SK-N-SH (cell line): ENCODE measurements around the gene SELENOM. TPM values are rescaled to one million over a fixed set of nuclear protein-coding genes. Genes with fewer than 3 reads are reported as not detected.
"Not testable (repeated sequence)": the region's sequence is repeated elsewhere in the genome, so short reads cannot be mapped to it uniquely, and the experiment has no call there.

Experiments used
- CTCF ChIA-PET: fragments of 300-600, 350-600 bp; formaldehyde crosslinking; extraction: SDS; loops from one replicate; lab custom pipeline; 2021; lab: Yijun Ruan, JAX
- POLR2A ChIA-PET: fragments of 350-600 bp; sonication (Branson Sonifier 250); formaldehyde crosslinking; extraction: SDS; loops from one replicate; lab custom pipeline; 2020; ENCODE audit warnings: antibody characterized with exemption, inconsistent platforms; lab: Yijun Ruan, JAX
- DNase-seq: peaks from one replicate; pipeline ENCODE4 v3.0.0; 2012
- H2AFZ ChIP-seq: fragments of 200-600 bp; sonication (generic); 2 replicates; pipeline ENCODE4 v1.8.1; 2016; ENCODE audit warnings: antibody characterized with exemption, mild to moderate bottlenecking, low read depth
- H3F3A ChIP-seq: fragments of 200-600 bp; sonication (generic); replicated peaks from 2 replicates; pipeline ENCODE3; 2016; ENCODE audit warnings: antibody characterized with exemption, mild to moderate bottlenecking; ENCODE audit not compliant: insufficient read depth
- H3K27ac ChIP-seq, 2 experiments: fragments of 200-500 bp in 1 of 2; fragments of 200-600 bp in 1 of 2; sonication (Bioruptor generic) in 1 of 2; sonication (generic), shearing (Covaris generic) in 1 of 2; 2 replicates each; pipeline versions ENCODE4 v1.5.1 to v1.6.1; 2014 to 2016; ENCODE audit warnings: low read depth in 2 of 2, inconsistent platforms in 1 of 2, low read length in 1 of 2, mild to moderate bottlenecking in 1 of 2, mixed read lengths in 1 of 2
- H3K27me3 ChIP-seq: fragments of 200-600 bp; sonication (generic), shearing (Covaris generic); 2 replicates; pipeline ENCODE4 v1.6.1; 2016; ENCODE audit warnings: mixed run types; ENCODE audit not compliant: insufficient read depth
- H3K36me3 ChIP-seq, 2 experiments: fragments of 200-500 bp in 1 of 2; fragments of 200-600 bp in 1 of 2; sonication (Bioruptor generic) in 1 of 2; sonication (generic) in 1 of 2; replicated peaks in 1 of 2; 2 replicates each; pipeline versions ENCODE3 to v1.5.1; 2014 to 2016; ENCODE audit warnings: low read length in 1 of 2, mild to moderate bottlenecking in 1 of 2; ENCODE audit not compliant: insufficient read depth in 2 of 2, control insufficient read depth in 1 of 2
- H3K4me1 ChIP-seq, 2 experiments: fragments of 200-500 bp in 1 of 2; fragments of 200-600 bp in 1 of 2; sonication (Bioruptor generic) in 1 of 2; sonication (generic), shearing (Covaris generic) in 1 of 2; 2 replicates each; pipeline versions ENCODE4 v1.5.1 to v1.6.1; 2014 to 2016; ENCODE audit warnings: low read depth in 1 of 2, low read length in 1 of 2, mixed run types in 1 of 2; ENCODE audit not compliant: insufficient read depth in 2 of 2, control insufficient read depth in 1 of 2
- H3K4me2 ChIP-seq: fragments of 200-600 bp; sonication (generic), shearing (Covaris generic); 2 replicates; pipeline ENCODE4 v1.6.1; 2017; ENCODE audit warnings: mixed run types
- H3K4me3 ChIP-seq, 2 experiments: fragments of 200-500 bp in 1 of 2; fragments of 200-600 bp in 1 of 2; sonication (Bioruptor generic) in 1 of 2; sonication (generic), shearing (Covaris generic) in 1 of 2; 2 replicates each; pipeline versions ENCODE4 v1.5.1 to v1.8.1; 2014 to 2016; ENCODE audit warnings: low read depth in 2 of 2, inconsistent platforms in 1 of 2, low read length in 1 of 2, mild to moderate bottlenecking in 1 of 2, mixed read lengths in 1 of 2, moderate library complexity in 1 of 2
- H3K79me2 ChIP-seq: fragments of 200-600 bp; sonication (generic); 2 replicates; pipeline ENCODE4 v1.8.1; 2017; ENCODE audit warnings: mild to moderate bottlenecking; ENCODE audit not compliant: insufficient read depth
- H3K9ac ChIP-seq: fragments of 200-600 bp; sonication (generic); 2 replicates; pipeline ENCODE4 v1.6.1; 2017; ENCODE audit warnings: mixed run types
- H3K9me2 ChIP-seq: fragments of 200-600 bp; sonication (generic); 2 replicates; pipeline ENCODE4 v1.6.1; 2017; ENCODE audit warnings: mixed run types
- H3K9me3 ChIP-seq: fragments of 200-600 bp; sonication (generic); 2 replicates; pipeline ENCODE4 v1.6.1; 2017; ENCODE audit warnings: mixed run types, mild to moderate bottlenecking, moderate library complexity
- H4K20me1 ChIP-seq: fragments of 200-600 bp; sonication (generic); 2 replicates; pipeline ENCODE4 v1.6.1; 2017; ENCODE audit warnings: mild to moderate bottlenecking, mixed run types; ENCODE audit not compliant: insufficient read depth
- ELF1 ChIP-seq: IDR thresholded peaks from 2 replicates; pipeline ENCODE4 v1.4.0; 2012
- EP300 ChIP-seq, 2 experiments: IDR thresholded peaks; 2 replicates each; pipeline versions ENCODE4 v1.4.0 to v1.6.1; 2012; ENCODE audit warnings: borderline replicate concordance in 1 of 2, low read depth in 1 of 2, low read length in 1 of 2
- EZH2phosphoT487 ChIP-seq: fragments of 200-600 bp; sonication (generic); IDR thresholded peaks from 2 replicates; pipeline ENCODE4 v1.6.1; 2017; ENCODE audit warnings: low read depth, mixed run types, mild to moderate bottlenecking, antibody characterized with exemption, moderate library complexity, borderline replicate concordance
- FOXJ3 ChIP-seq: sonication (generic); formaldehyde crosslinking; IDR thresholded peaks from 2 replicates; pipeline ENCODE4 v1.5.1; 2020; ENCODE audit warnings: mild to moderate bottlenecking, missing genetic modification reagents
- FOXM1 ChIP-seq: IDR thresholded peaks from 2 replicates; pipeline ENCODE4 v1.4.0; 2012; ENCODE audit warnings: low read depth, mild to moderate bottlenecking
- JUND ChIP-seq: IDR thresholded peaks from 2 replicates; pipeline ENCODE4 v1.4.0; 2012
- MAX ChIP-seq: IDR thresholded peaks from 2 replicates; pipeline ENCODE4 v1.4.0; 2012; ENCODE audit warnings: low read depth
- RCOR1 ChIP-seq: fragments of 150-350 bp; IDR thresholded peaks from 2 replicates; pipeline ENCODE4 v1.6.1; 2017; ENCODE audit warnings: antibody characterized with exemption, low read length
- REST ChIP-seq: IDR thresholded peaks from 2 replicates; pipeline ENCODE4 v1.6.1; 2012; ENCODE audit warnings: mild to moderate bottlenecking, low read depth, low read length, moderate library complexity
- SIN3A ChIP-seq: IDR thresholded peaks from 2 replicates; pipeline ENCODE4 v1.6.1; 2012; ENCODE audit warnings: low read depth, mild to moderate bottlenecking, low read length, moderate library complexity, borderline replicate concordance
- WGBS: methylation state at CpG from one replicate; pipeline ENCODE4 v1.1.6; 2017; ENCODE audit warnings: low lambda C conversion rate; 5-methylcytosine and 5-hydroxymethylcytosine counted together
- polyA plus RNA-seq, 3 experiments: library from polyadenylated mRNA; depleted of rRNA; stranded (reverse); fragments of >200 nt; gene quantifications; 2 replicates each; pipeline ENCODE4 v1.2.3, GENCODE V29; 2012

SELENOM gene
- polyA plus RNA-seq, 1 of the 3 experiments (the other 2 are of a cell fraction), result 117 TPM

DNA sequence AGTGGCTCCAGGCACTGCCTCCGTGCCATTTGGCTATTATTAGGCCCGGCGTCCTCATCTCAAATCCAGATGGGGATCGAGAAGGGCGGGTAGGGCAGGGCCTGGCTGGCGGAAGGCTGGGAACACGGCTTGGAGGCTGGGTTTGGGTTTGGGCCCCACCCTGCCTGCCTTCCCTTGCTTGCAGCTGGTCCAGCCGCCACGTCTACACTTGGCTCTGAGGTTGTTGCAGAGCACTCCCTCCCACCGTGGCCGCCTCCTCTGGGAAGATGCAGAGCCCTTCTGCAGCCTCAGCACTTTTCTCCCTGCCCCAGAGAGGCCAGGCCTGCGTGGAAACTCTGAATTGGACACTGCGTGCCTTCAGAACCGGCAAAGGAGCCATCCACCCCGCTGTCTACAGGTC lies 31.4 kb downstream of the SELENOM start (continued):
- TF ChIP-seq SIN3A, result no peak

DNA sequence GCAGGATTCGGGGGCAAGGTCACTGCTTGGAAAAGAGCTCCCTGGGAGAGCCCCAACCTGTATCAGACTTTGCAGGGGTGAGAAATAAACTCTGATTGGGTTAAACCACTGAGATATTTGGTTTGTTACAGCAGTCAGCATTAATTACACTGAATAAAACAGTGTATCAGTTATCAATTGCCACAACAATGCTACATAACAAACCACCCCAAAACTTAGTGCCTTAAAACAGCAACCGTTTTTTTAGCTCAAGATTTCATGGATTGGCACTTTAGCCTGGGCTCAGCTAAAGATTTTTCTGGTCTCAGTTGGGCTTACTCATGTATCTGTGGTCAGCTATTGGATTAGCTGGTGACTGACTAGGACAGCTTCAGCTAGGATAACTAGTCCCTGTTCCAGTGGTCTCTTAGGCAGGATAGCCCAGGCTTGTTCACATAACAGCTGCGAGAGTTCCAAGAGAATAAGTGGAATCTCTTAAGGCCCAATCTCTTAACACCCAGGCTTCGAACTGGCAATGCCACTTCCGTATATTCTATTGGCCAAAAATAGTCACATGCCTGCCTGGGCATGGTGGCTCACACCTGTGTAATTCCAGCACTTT lies 33.7 kb downstream of the SELENOM start:
- H3K9ac ChIP-seq, DNase-seq, H3K4me1 ChIP-seq, H3K4me2 ChIP-seq, H3K79me2 ChIP-seq, H3K27me3 ChIP-seq, H3K27ac ChIP-seq, POLR2A ChIA-PET, H3K9me2 ChIP-seq, H2AFZ ChIP-seq, H4K20me1 ChIP-seq, H3K9me3 ChIP-seq, H3F3A ChIP-seq, H3K36me3 ChIP-seq, H3K4me3 ChIP-seq: not testable (repeated sequence)
- CTCF ChIA-PET, result interaction anchor here (1.0 kb wide), 1 partner anchor 11 kb away, joined by 3 read pairs; no protein-coding TSS in a partner anchor
- 66% methylated on average over 5 of the region's 5 CpGs for WGBS

- H3K9me3 ChIP-seq, H3K9ac ChIP-seq, H3K79me2 ChIP-seq, H3K4me3 ChIP-seq, H3K4me2 ChIP-seq, H3K9me2 ChIP-seq, H3K4me1 ChIP-seq, DNase-seq, H3K27ac ChIP-seq, H2AFZ ChIP-seq, H4K20me1 ChIP-seq, H3F3A ChIP-seq, H3K27me3 ChIP-seq, POLR2A ChIA-PET, H3K36me3 ChIP-seq: not testable (repeated sequence)
- CTCF ChIA-PET, result interaction anchor here (1.0 kb wide), 1 partner anchor 12 kb away, joined by 3 read pairs; no protein-coding TSS in a partner anchor
- 88% methylated on average over 9 of the region's 9 CpGs for WGBS
These were observed 34.2 kb downstream of the SELENOM start for GRCh38 chr22:31073125-31073524.

GRCh38 chr22:31069691-31070314 lies 37.6 kb downstream of the SELENOM start:
- H3K27ac ChIP-seq, H3K4me3 ChIP-seq, H3K4me2 ChIP-seq, H3K9me3 ChIP-seq, POLR2A ChIA-PET, H3F3A ChIP-seq, H2AFZ ChIP-seq, H3K9me2 ChIP-seq, H3K79me2 ChIP-seq, H3K9ac ChIP-seq, H3K27me3 ChIP-seq, H3K4me1 ChIP-seq, DNase-seq, H4K20me1 ChIP-seq, H3K36me3 ChIP-seq: not testable (repeated sequence)
- CTCF ChIA-PET, result interaction anchor here (0.6 kb wide), 1 partner anchor 150 kb away, joined by 4 read pairs; no protein-coding TSS in a partner anchor
- WGBS, result 75% methylated on average over 6 of the region's 6 CpGs

DNA sequence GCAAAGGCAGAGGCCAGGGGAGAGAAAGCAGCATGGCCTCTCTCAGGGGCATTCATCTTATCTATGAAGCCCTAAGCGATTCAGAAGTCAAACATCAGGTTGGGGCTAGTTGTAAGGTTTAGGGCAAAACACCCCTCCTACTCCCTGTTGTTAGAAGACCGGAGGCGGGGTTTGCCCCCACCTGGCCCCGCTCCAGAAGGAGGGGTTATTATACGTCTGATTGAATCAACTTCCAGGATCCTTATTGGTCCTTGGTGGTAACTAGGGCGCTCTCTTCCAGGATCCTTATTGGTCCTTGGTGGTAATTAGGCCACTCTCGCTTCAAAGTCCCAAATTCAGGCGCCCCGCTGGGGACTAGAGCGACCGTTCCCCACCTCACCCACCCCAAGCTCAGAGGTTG lies 38.4 kb downstream of the SELENOM start:
- ChIA-PET POLR2A (no interaction called here), CTCF (no interaction called here)
- H3K9me2 ChIP-seq, result no peaks in the 10 kb centered on the region
- H3K79me2 ChIP-seq, result no peaks in the 10 kb centered on the region
- no peaks in the 10 kb centered on the region for H3K27me3 ChIP-seq
- H3K27ac ChIP-seq, result no peak overlapping the region
- no peak overlapping the region for H3K4me3 ChIP-seq
- no peaks in the 10 kb centered on the region for H3K9me3 ChIP-seq
- 84% methylated on average over 7 of the region's 11 CpGs for WGBS
- H4K20me1 ChIP-seq, result no peaks in the 10 kb centered on the region
- H2AFZ ChIP-seq, result no peak overlapping the region
- no peak overlapping the region for H3K4me2 ChIP-seq
- no peak for DNase-seq
- no peak overlapping the region for H3K9ac ChIP-seq
- no peaks in the 10 kb centered on the region for H3F3A ChIP-seq
- H3K36me3 ChIP-seq, result no peaks in the 10 kb centered on the region
- H3K4me1 ChIP-seq, result no peaks in the 10 kb centered on the region
- no peak for TF ChIP-seq EZH2phosphoT487
- TF ChIP-seq ELF1, result no peak
- TF ChIP-seq FOXM1, result no peak
- no peak for TF ChIP-seq REST
- no peak for TF ChIP-seq EP300 (IDR thresholded peaks at IDR 0.05; ENCODE audit: borderline replicate concordance in 1 of 2, low read depth in 1 of 2, low read length in 1 of 2)
- no peak for TF ChIP-seq JUND
- no peak for TF ChIP-seq MAX
- TF ChIP-seq FOXJ3 (CRISPR knock-in tag), result no peak
- TF ChIP-seq SIN3A, result no peak
- TF ChIP-seq RCOR1, result no peak
